ENCODE data around the gene NOS3. TPM values are rescaled to one million over a fixed set of nuclear protein-coding genes. Genes with fewer than 3 reads are reported as not detected.
A peak's percentile ranks its signal among the peaks of the same experiment; 100 is the strongest.

NOS3 gene
- total and polyA plus RNA-seq, 9 of the 15 experiments (the other 6 are each of a cell fraction or from before 2014, with no cell fraction given): 1.1 to 121 (median 23.6) TPM

GRCh38 chr7:150994141-150994837 lies 3.5 kb downstream of the NOS3 start (continued):
- TF ChIP-seq, protein P1, sequence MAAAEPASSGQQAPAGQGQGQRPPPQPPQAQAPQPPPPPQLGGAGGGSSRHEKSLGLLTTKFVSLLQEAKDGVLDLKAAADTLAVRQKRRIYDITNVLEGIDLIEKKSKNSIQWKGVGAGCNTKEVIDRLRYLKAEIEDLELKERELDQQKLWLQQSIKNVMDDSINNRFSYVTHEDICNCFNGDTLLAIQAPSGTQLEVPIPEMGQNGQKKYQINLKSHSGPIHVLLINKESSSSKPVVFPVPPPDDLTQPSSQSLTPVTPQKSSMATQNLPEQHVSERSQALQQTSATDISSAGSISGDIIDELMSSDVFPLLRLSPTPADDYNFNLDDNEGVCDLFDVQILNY (CRISPR knock-in tag; IDR thresholded peaks at IDR 0.05): no peak
- TF ChIP-seq ELK1 (CRISPR knock-in tag; IDR thresholded peaks at IDR 0.05): no peak
- peak; percentile 61; the same call in 1 of the 2 replicates for TF ChIP-seq HLTF (IDR thresholded peaks at IDR 0.05)
- no peak for TF ChIP-seq GABPB2 (CRISPR knock-in tag; conservative IDR thresholded peaks at IDR 0.05)
- no peak for TF ChIP-seq PPARD (CRISPR knock-in tag; IDR thresholded peaks at IDR 0.05)
- TF ChIP-seq SIN3A (IDR thresholded peaks at IDR 0.05; ENCODE audit: borderline replicate concordance in 2 of 2, control insufficient read depth in 1 of 2, low read depth in 2 of 2, low read length in 2 of 2): peak; percentile 77 to 81; a peak in 2 of 4 replicates
- TF ChIP-seq TARDBP (IDR thresholded peaks at IDR 0.05): peak; percentile 97
- TF ChIP-seq RHOXF2B (CRISPR knock-in tag; conservative IDR thresholded peaks at IDR 0.05): no peak
- TF ChIP-seq FOXK1 (CRISPR knock-in tag; IDR thresholded peaks at IDR 0.05; ENCODE audit: borderline replicate concordance): no peak
- no peak for TF ChIP-seq NCOA6 (IDR thresholded peaks at IDR 0.05)
- TF ChIP-seq TCF7L2 (IDR thresholded peaks at IDR 0.05; ENCODE audit: low read depth, low read length): no peak
- TF ChIP-seq ZNF24 (IDR thresholded peaks at IDR 0.05): no peak; the same call in 1 of the 2 replicates
- TF ChIP-seq ZBED1 (IDR thresholded peaks at IDR 0.05): peak; percentile 36; the same call in 1 of the 2 replicates
- no peak for TF ChIP-seq FOXA3 (CRISPR knock-in tag; conservative IDR thresholded peaks at IDR 0.05 in 1 of 2, IDR thresholded peaks at IDR 0.05 in 1 of 2)
- peak; percentile 57 for TF ChIP-seq TAF1 (IDR thresholded peaks at IDR 0.05; ENCODE audit: control insufficient read depth, extremely low read depth, insufficient read depth, low read length, severe bottlenecking)
- no peak for TF ChIP-seq BRCA1 (IDR thresholded peaks at IDR 0.05)
- TF ChIP-seq BRCA1 (CRISPR knock-in tag; IDR thresholded peaks at IDR 0.05): no peak
- TF ChIP-seq MXI1 (IDR thresholded peaks at IDR 0.05; ENCODE audit: low read depth, low read length): peak; percentile 83
- peak; percentile 79 for TF ChIP-seq ELF1 (tag; IDR thresholded peaks at IDR 0.05)
- TF ChIP-seq, protein P2, sequence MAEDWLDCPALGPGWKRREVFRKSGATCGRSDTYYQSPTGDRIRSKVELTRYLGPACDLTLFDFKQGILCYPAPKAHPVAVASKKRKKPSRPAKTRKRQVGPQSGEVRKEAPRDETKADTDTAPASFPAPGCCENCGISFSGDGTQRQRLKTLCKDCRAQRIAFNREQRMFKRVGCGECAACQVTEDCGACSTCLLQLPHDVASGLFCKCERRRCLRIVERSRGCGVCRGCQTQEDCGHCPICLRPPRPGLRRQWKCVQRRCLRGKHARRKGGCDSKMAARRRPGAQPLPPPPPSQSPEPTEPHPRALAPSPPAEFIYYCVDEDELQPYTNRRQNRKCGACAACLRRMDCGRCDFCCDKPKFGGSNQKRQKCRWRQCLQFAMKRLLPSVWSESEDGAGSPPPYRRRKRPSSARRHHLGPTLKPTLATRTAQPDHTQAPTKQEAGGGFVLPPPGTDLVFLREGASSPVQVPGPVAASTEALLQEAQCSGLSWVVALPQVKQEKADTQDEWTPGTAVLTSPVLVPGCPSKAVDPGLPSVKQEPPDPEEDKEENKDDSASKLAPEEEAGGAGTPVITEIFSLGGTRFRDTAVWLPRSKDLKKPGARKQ (CRISPR knock-in tag; IDR thresholded peaks at IDR 0.05): no peak
- no peak for TF ChIP-seq MEF2A (IDR thresholded peaks at IDR 0.05; ENCODE audit: control insufficient read depth, low read depth, low read length)
- peak; percentile 75 for TF ChIP-seq GABPA (tag; conservative IDR thresholded peaks at IDR 0.05; ENCODE audit: low read depth)
- no peak for TF ChIP-seq SAFB2 (IDR thresholded peaks at IDR 0.05; ENCODE audit: borderline replicate concordance, low read depth, low read length, severe bottlenecking)
- TF ChIP-seq KHSRP (IDR thresholded peaks at IDR 0.05): no peak; the same call in 1 of the 2 replicates
- TF ChIP-seq ATF4 (CRISPR knock-in tag; IDR thresholded peaks at IDR 0.05): peak; percentile 46; the same call in 1 of the 2 replicates

Measured in K562 (cell line).